GM23338 (cell line): ENCODE measurements around the gene FOXD2.

ENCODE experiments used
- EZH2 ChIP-seq: fragments of 200-600 bp; sonication (generic); IDR thresholded peaks from one replicate; pipeline ENCODE4 v1.8.0; 2017; ENCODE audit warnings: antibody characterized with exemption, mild to moderate bottlenecking, low read depth; ENCODE audit not compliant: unreplicated experiment
- ZNF114 ChIP-seq: fragments of 250-450 bp; sonication (Bioruptor Pico); IDR thresholded peaks from 2 replicates; pipeline ENCODE4 v1.5.0; 2020; ENCODE audit warnings: mild to moderate bottlenecking, moderate library complexity
- TF ChIP-seq, protein P1 (sequence below), 2 experiments: fragments of 200-600 bp in 1 of 2; sonication (generic) in 1 of 2; conservative IDR thresholded peaks; 2 replicates each; pipeline versions ENCODE4 v1.5.1 to v1.6.1; 2016 to 2017; ENCODE audit warnings: antibody characterized with exemption in 2 of 2, low read depth in 2 of 2, mild to moderate bottlenecking in 2 of 2, moderate library complexity in 1 of 2
- TF ChIP-seq, protein P2 (sequence below): IDR thresholded peaks from 2 replicates; pipeline ENCODE4 v1.6.1; 2016; ENCODE audit warnings: antibody characterized with exemption
- TF ChIP-seq, protein P3 (sequence below): IDR thresholded peaks from one replicate; pipeline ENCODE4 v1.6.1; 2018; ENCODE audit warnings: antibody characterized with exemption; ENCODE audit not compliant: unreplicated experiment

DNA sequence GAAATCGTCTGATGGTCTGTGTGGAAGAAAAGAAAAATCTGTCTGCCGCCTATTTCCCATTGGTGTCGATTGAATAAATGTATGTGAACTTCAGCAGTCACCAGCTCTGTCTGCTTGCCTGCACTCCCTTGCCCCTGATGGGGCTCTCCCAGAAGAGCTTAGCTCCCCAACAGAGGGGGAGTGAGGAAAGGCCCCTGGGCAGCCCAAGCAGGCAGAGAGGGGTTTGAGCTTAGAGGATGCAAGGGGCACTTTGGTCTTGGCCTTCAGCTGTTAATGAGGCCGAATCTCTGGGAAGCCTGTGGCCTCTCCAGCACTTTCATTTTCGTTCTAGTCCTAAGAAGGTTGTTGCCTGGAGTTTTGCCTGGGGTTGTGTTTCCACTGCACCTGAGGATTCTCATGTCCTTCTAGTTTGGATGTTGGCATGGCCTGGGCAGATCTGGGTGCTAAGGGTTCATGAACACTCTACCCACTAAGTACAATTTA lies 2.8 kb downstream of the FOXD2 start:
- TF ChIP-seq, protein P1, sequence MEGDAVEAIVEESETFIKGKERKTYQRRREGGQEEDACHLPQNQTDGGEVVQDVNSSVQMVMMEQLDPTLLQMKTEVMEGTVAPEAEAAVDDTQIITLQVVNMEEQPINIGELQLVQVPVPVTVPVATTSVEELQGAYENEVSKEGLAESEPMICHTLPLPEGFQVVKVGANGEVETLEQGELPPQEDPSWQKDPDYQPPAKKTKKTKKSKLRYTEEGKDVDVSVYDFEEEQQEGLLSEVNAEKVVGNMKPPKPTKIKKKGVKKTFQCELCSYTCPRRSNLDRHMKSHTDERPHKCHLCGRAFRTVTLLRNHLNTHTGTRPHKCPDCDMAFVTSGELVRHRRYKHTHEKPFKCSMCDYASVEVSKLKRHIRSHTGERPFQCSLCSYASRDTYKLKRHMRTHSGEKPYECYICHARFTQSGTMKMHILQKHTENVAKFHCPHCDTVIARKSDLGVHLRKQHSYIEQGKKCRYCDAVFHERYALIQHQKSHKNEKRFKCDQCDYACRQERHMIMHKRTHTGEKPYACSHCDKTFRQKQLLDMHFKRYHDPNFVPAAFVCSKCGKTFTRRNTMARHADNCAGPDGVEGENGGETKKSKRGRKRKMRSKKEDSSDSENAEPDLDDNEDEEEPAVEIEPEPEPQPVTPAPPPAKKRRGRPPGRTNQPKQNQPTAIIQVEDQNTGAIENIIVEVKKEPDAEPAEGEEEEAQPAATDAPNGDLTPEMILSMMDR (conservative IDR thresholded peaks at IDR 0.05; ENCODE audit: low read depth in 2 of 2), result no peak
- peak; percentile 78 for TF ChIP-seq EZH2
- TF ChIP-seq, protein P2, sequence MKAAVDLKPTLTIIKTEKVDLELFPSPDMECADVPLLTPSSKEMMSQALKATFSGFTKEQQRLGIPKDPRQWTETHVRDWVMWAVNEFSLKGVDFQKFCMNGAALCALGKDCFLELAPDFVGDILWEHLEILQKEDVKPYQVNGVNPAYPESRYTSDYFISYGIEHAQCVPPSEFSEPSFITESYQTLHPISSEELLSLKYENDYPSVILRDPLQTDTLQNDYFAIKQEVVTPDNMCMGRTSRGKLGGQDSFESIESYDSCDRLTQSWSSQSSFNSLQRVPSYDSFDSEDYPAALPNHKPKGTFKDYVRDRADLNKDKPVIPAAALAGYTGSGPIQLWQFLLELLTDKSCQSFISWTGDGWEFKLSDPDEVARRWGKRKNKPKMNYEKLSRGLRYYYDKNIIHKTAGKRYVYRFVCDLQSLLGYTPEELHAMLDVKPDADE, result no peak
- TF ChIP-seq, protein P3, sequence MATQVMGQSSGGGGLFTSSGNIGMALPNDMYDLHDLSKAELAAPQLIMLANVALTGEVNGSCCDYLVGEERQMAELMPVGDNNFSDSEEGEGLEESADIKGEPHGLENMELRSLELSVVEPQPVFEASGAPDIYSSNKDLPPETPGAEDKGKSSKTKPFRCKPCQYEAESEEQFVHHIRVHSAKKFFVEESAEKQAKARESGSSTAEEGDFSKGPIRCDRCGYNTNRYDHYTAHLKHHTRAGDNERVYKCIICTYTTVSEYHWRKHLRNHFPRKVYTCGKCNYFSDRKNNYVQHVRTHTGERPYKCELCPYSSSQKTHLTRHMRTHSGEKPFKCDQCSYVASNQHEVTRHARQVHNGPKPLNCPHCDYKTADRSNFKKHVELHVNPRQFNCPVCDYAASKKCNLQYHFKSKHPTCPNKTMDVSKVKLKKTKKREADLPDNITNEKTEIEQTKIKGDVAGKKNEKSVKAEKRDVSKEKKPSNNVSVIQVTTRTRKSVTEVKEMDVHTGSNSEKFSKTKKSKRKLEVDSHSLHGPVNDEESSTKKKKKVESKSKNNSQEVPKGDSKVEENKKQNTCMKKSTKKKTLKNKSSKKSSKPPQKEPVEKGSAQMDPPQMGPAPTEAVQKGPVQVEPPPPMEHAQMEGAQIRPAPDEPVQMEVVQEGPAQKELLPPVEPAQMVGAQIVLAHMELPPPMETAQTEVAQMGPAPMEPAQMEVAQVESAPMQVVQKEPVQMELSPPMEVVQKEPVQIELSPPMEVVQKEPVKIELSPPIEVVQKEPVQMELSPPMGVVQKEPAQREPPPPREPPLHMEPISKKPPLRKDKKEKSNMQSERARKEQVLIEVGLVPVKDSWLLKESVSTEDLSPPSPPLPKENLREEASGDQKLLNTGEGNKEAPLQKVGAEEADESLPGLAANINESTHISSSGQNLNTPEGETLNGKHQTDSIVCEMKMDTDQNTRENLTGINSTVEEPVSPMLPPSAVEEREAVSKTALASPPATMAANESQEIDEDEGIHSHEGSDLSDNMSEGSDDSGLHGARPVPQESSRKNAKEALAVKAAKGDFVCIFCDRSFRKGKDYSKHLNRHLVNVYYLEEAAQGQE, result no peak
- no peak for TF ChIP-seq ZNF114
